NCI-H2107 (cell line): Measurements from ENCODE around the gene CENPA.
"Not testable (repeated sequence)": the region's sequence is repeated elsewhere in the genome, so short reads cannot be mapped to it uniquely, and the experiment has no call there.

Experiments used
- DNase-seq: peaks from one replicate; lab custom pipeline; 2025; lab: John Stamatoyannopoulos, UW

Gene CENPA

GRCh38 chr2:26785431-26786206 lies at the start of gene CENPA:
TSS of gene CENPA (plus strand) at chr2:26786056. CDS start at chr2:26786197, 141 bp downstream.
- peak; percentile 96 for DNase-seq

GRCh38 chr2:26737221-26737620 lies 48.6 kb upstream of the CENPA start:
- no peak for DNase-seq

GRCh38 chr2:26738481-26738880 lies 47.4 kb upstream of the CENPA start:
- no peak for DNase-seq

GRCh38 chr2:26739514-26739913 lies 46.3 kb upstream of the CENPA start:
- DNase-seq = no peak

- no peak for DNase-seq
Measured at GRCh38 chr2:26740346-26740745, 45.5 kb upstream of the CENPA start.

GRCh38 chr2:26740890-26741302 lies 45.0 kb upstream of the CENPA start:
- no peak for DNase-seq

GRCh38 chr2:26742048-26742770 lies 43.6 kb upstream of the CENPA start:
- no peak for DNase-seq

GRCh38 chr2:26743852-26744251 lies 42.0 kb upstream of the CENPA start:
- DNase-seq = no peak

- no peak for DNase-seq
Measured at GRCh38 chr2:26744953-26745352, 40.9 kb upstream of the CENPA start.

GRCh38 chr2:26745609-26746327 lies 40.1 kb upstream of the CENPA start:
- peak; percentile 49 for DNase-seq

GRCh38 chr2:26746934-26747333 lies 38.9 kb upstream of the CENPA start:
- DNase-seq = no peak

GRCh38 chr2:26749787-26750420 lies 36.0 kb upstream of the CENPA start:
- not testable (repeated sequence) for DNase-seq

- not testable (repeated sequence) for DNase-seq
Measured at GRCh38 chr2:26750467-26750866, 35.4 kb upstream of the CENPA start.

GRCh38 chr2:26752656-26753055 lies 33.2 kb upstream of the CENPA start:
- no peak for DNase-seq

GRCh38 chr2:26754539-26754938 lies 31.3 kb upstream of the CENPA start:
- DNase-seq = no peak

- no peak for DNase-seq
Measured at GRCh38 chr2:26754972-26755670, 30.7 kb upstream of the CENPA start.

GRCh38 chr2:26756337-26756736 lies 29.5 kb upstream of the CENPA start:
- DNase-seq = no peak

- no peak for DNase-seq
Measured at GRCh38 chr2:26757873-26758789, 27.7 kb upstream of the CENPA start.

GRCh38 chr2:26758790-26759321 lies 27.0 kb upstream of the CENPA start:
- DNase-seq = no peak

GRCh38 chr2:26759845-26760244 lies 26.0 kb upstream of the CENPA start:
- no peak for DNase-seq
